Measurements from ENCODE around the gene CDK2.
A peak's percentile ranks its signal among the peaks of the same experiment; 100 is the strongest.
"Not testable (repeated sequence)": the region's sequence is repeated elsewhere in the genome, so short reads cannot be mapped to it uniquely, and the experiment has no call there.

CDK2 gene

GRCh38 chr12:55966408-55967281, at the start of gene CDK2:
CDK2 (plus strand) TSS chr12:55966830; CDS start chr12:55967009, 179 bp downstream.
- peak; percentile 89 for DNase-seq

GRCh38 chr12:55919032-55919431, 47.6 kb upstream of the CDK2 start:
- not testable (repeated sequence) for DNase-seq

- DNase-seq = no peak
These were observed 44.5 kb upstream of the CDK2 start for GRCh38 chr12:55922126-55922525.

GRCh38 chr12:55923648-55924047, 43.0 kb upstream of the CDK2 start:
- not testable (repeated sequence) for DNase-seq

GRCh38 chr12:55925371-55925770, 41.3 kb upstream of the CDK2 start:
- DNase-seq = no peak

GRCh38 chr12:55925870-55926737, 40.5 kb upstream of the CDK2 start:
- no peak for DNase-seq

- peak; percentile 92 for DNase-seq
These were observed 39.7 kb upstream of the CDK2 start for GRCh38 chr12:55926738-55927587.

- DNase-seq = peak; percentile 51
These were observed 38.8 kb upstream of the CDK2 start, which contains the start of gene PYM1 for GRCh38 chr12:55927588-55928502. PYM1 (minus strand) TSS chr12:55927894; CDS start chr12:55927761, 133 bp downstream.

GRCh38 chr12:55929306-55929791, 37.3 kb upstream of the CDK2 start:
- DNase-seq = no peak

GRCh38 chr12:55930771-55931316, 35.8 kb upstream of the CDK2 start, which contains the start of gene DGKA:
DGKA (plus strand) TSS chr12:55931162; CDS start chr12:55936504, 5,342 bp downstream.
- peak; percentile 60 for DNase-seq

GRCh38 chr12:55931317-55931779, 35.3 kb upstream of the CDK2 start:
- no peak for DNase-seq

GRCh38 chr12:55931780-55932550, 34.7 kb upstream of the CDK2 start:
- peak; percentile 30 for DNase-seq

GRCh38 chr12:55932551-55932910, 34.1 kb upstream of the CDK2 start:
- DNase-seq = no peak

GRCh38 chr12:55933169-55933798, 33.3 kb upstream of the CDK2 start:
- no peak for DNase-seq

- DNase-seq = no peak
These were observed 32.6 kb upstream of the CDK2 start for GRCh38 chr12:55933799-55934742.

GRCh38 chr12:55934773-55935172, 31.9 kb upstream of the CDK2 start:
- no peak for DNase-seq

GRCh38 chr12:55935738-55936151, 30.9 kb upstream of the CDK2 start:
- DNase-seq = no peak

- DNase-seq = no peak
These were observed 28.6 kb upstream of the CDK2 start for GRCh38 chr12:55937981-55938380.
